HG03342 (cell line): ENCODE results near the gene PALLD.

Experiments used
- ATAC-seq: cut with Tn5 transposase; IDR thresholded peaks from one replicate; pipeline ENCODE4 v1.9.1; 2021; ENCODE audit warnings: mild to moderate bottlenecking, moderate library complexity; ENCODE audit not compliant: unreplicated experiment

The PALLD gene

DNA sequence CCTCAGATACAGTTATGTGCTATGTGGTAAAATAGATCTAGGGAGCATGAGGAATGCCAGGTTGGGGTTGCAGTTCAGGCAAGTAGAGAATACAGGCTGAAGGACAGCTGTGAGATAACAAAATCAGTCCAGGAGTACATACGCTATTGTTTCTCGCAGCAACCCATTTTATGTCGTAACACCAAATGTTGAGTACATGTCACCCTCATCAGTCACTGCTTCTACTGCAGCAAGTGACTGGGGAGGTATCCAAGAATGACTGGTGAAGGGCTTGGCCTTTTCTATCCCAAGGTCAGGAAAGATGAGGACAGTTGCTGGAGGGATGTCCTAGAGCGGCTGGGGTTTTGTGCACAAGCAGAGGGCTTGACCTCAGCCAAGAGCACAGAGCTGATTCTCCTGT lies 341.1 kb downstream of the PALLD start:
- no peak for ATAC-seq

DNA sequence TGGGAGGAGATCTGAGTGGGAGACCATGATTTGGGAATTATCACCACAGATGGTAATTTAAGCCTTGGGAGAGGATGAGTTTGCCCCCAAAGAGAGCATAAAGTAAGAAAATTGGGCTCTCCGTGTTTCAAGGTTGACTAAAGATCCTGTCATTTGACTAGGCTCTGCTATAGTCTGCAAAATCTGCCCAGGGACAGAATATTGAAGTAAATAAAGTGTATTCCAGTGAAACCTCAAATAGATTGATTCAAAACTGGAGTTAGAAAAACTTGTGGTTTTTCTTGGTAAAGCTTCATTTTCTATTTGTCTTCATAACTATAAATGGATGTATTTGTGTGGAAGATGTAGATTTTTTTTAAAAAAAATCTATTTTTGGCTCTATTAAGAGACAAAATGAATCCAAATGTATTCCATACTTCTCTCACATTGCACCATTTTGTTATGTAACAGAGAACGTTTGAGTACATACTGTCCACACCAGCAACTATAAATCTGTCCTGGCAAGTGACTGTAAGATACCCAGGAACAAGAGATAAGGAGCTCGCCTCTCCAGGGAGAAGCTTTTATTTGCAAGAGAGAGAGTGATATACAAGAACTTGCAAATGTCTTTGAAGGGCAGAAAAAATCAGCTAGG lies 343.0 kb downstream of the PALLD start:
- no peak for ATAC-seq

DNA sequence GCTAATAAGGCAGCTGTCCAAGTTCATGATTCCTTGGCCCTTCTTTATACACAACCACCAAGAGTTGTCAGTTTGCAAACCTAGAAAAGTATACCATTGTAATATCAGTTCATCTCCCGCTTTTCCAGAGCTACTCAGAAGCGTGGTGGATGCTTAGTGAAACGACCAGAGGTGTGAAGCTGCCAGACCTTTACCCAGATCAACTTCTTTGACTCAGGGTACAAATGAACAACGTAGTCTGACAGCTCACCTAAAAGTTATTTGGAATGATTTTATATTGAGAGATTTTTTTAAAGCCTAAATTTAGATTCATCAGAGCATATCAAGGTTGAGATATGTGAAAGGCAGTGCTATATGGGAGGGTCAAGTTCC lies 343.5 kb downstream of the PALLD start:
- no peak for ATAC-seq

DNA sequence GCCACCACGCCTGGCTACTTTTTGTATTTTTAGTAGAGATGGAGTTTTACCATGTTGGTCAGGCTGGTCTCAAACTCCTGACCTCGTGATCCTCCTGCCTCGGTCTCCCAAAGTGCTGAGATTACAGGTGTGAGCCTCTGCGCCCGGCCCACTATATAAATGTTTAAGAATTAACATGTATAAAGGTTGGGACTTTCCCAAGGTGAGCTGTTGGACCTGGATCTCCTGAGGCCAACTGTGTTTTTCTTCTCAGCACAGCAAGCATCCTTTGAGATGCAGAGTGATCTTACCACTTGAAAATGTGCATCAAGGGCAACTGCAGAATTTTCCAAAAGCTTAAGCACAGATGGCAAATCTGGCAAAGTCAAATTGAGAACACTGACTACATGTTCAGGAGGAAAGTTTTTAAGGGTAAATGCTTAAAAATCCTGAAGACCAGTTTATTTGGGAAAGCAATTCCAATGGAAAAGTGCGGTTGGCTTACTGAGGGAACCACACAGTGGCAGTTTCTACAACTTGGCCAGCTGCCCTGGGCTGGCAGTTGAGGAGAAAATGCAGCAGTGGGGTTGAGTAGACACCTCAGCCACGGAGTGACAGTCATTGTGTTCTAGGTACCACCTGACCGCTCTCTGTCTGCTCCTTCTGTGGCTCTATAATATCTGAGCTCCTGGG lies 344.3 kb downstream of the PALLD start:
- no peak for ATAC-seq

DNA sequence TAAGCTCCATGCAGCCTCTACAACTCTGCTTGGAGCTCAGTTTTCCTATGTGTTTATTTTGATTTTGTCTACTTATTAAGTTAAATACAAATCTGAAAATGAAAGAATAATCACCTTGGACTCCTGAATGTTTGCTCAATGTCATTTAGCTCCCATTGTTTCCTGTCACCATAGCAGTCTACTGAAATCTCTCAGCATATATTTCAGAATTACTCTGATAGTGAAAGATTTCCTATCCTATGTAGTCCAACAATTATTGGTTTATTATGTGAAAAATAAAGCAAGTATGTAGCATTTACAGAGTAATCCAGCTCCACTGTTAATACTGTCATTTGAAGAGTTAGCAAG lies 344.8 kb downstream of the PALLD start:
- ATAC-seq: no peak

DNA sequence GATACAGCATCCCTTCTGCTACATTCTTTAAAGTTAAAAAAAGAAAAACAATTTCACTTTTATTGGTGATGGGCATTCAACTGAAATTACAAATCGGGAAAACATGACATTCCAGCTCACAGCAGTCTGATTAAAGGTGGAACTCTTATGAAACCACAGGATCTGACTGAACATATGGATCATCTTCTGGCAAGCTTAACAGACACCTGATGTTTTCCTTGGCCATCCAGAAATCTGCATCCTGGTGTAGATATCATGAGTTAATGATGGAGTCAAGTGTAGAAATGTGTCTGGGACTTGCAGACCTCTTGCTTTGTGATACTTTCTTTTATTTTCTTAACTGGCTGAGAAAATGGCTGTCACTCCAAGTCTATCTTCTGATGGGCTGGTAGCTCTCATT lies 345.3 kb downstream of the PALLD start:
- no peak for ATAC-seq

DNA sequence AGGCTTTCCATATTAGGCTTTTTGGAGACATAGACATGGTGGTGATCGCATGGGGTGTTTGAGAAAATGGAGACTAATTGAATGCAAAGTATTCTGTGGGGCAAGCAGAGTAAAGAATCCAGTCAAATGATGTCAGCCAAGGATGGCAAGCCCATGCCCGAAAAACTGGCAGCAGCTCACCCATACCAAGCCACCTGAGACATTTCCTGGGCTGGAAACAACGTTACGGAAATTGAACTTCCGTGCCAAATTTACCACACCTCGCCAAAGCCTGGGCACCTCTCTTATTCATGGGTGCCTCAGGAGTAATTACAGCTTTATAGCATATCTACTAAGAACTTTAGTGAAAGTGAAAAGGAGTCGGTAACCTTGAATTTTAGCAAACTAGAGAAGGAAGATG lies 346.8 kb downstream of the PALLD start:
- no peak for ATAC-seq

DNA sequence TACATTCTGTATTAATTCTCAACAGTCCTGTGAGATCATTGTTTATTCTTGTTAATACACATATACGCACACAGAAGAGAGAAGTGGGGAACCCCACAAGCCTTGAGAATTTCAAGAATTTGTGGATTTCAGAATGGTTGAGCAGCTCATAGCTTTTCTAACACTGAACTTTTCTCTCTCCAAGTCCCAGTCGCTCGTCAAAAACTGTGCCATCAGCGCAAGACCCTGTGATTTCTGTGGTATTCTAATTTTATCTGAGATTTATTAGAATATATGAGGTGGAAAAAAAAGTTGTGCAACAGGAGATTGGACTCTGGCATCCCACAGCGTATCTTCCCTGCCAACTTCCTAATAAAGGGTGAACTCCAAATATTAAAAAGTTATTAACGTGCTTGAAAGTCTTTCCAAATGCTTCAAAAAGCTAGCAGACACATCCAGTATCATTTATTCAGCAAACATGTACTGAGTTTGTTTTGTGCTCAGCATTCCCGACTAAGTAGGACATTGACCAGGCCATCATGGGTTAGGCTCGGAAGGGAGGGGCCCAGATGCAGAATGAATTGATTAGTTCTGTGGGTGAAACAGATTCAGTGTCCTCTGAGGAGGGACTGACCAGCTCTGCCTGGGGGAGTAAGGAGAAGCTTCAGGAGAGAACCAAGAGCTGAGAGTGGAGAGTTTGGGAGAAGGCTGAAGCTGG lies 347.6 kb downstream of the PALLD start:
- ATAC-seq: no peak

DNA sequence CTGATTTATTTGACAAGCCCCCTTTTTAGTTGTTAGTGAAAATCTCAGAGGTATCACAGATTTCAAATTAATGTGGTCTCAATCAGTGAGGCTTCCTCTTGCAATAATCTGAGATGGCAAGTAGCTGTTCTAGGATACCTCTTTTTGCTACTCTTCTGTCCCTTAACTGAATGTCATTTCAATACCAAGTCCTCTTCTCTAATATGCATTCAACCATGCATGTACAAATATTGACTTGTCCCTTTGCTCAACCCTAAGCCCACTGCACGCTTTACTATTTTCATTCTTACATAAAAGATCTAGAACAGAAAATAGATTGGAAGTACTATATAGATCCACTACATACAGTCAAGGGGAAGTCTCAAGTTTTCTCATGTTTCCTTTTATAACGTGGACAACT lies 349.0 kb downstream of the PALLD start:
- no peak for ATAC-seq

DNA sequence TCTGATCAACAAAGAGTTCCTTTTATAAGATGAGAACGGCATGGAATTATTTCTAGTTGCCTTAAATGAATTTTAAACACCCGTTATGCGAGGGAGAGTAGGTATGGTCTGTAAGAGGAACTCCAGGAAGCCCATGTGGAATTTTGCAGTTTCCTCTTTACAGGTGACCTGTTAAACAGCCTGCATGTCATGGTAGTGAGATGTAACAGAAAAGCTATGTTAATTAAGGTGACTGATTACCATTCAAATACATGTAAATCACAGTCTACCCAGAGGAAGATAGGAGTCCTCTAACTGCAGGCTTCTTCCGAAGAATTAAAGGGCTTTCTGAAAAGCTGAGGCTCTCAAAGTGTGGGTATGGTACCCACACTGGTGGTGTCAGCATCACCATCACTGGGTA lies 349.6 kb downstream of the PALLD start:
- ATAC-seq: no peak

DNA sequence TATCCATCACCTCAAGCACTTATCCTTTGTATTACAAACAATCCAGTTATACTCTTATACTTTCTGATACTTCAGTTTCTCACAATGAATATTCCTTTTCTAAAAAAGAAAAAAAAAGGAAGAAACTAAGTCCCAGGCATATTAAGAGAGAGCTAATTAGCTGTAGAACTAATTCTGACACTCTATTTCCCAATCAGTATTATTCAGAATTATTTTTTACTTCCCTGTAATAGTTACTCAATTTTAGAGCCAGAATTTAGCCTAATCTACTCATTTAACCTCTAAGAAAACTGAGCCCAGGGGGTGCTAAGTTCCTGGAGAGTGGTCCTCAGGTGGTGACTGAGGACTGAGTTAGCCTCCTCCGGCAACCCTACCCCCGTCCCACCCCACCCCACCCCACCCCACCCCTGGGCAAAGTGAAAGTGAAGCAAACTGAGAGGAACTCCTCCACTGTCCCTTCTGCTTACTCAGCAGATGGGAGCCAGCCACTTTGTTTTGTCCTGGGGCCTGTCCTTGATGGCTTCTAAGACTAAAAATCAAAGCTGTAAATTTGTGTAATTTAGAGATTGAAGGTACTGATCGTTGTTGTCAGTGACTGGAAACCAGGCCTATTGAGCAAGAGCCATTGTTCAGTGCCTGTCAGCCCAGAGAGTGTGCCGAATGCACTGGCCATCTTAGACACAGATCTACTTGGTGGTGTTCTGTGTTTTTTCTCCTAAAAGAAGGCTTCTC lies 351.1 kb downstream of the PALLD start:
- ATAC-seq: no peak

DNA sequence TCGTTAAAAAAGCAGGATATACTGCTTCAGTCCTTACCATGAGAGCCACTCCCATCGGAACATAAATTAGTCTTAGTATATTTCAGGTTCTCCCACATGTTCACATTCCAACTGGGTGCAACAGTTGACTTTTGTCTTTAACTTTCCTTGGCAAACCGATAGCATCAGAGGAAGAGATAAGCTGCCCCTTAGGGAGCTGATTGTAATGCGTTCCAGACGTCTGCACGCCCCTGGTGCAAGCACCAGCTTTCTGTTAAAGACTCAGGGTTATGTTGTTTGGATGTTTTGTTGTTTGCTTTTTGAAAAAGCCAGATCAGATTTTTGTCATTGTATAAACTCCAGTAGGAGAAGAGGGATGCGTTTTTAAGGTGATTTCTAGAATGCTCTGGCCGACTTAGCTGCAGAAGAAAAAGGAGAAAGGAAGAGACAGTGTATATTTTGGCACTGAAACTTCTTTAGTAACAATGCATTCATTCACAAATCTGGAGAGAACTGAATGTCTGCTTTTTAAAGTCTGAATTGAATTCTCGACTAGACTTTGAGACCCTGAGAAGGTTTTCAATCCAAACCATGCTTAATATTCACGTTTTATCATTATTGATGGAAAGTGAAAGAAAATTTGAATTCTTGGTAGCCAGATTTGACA lies 352.3 kb downstream of the PALLD start:
- no peak for ATAC-seq

DNA sequence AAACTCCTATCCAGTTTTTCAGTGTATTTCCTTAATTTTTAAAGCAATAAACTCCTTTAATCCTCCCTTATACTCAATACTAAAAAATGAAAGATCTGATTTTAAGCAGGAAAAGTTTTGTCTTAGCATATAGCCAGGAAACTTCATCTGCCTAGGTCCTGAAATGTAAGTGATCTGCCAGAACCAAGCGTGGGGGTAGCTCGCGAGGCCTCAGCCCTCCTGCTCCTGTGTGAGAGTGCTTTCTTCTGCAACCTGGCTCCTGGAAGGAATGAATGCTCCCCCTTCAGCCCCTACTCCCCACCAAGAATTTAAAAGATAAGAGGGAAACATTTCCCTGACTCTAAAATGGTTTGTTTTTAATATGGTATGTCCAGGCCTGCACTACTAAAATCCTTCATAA lies 353.1 kb downstream of the PALLD start:
- ATAC-seq: no peak

DNA sequence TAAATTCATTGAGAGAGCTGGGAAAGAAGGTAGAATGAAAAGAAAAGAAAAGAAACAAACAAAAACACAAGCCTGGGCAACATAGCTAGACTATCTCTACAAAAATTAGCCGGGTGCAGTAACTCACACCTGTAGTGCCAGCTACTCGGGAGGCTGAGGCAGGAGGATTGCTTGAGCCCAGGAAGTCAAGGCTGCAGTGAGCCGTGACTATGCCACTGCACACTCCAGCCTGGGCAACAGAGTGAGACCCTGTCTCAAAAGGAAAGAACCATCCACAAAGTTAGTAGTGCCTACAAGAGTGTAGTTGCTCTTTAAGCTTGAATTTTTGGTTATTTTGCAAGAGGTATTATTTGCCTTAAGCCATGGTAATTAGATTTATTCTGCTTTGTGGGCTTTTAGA lies 355.5 kb downstream of the PALLD start:
- ATAC-seq: no peak

DNA sequence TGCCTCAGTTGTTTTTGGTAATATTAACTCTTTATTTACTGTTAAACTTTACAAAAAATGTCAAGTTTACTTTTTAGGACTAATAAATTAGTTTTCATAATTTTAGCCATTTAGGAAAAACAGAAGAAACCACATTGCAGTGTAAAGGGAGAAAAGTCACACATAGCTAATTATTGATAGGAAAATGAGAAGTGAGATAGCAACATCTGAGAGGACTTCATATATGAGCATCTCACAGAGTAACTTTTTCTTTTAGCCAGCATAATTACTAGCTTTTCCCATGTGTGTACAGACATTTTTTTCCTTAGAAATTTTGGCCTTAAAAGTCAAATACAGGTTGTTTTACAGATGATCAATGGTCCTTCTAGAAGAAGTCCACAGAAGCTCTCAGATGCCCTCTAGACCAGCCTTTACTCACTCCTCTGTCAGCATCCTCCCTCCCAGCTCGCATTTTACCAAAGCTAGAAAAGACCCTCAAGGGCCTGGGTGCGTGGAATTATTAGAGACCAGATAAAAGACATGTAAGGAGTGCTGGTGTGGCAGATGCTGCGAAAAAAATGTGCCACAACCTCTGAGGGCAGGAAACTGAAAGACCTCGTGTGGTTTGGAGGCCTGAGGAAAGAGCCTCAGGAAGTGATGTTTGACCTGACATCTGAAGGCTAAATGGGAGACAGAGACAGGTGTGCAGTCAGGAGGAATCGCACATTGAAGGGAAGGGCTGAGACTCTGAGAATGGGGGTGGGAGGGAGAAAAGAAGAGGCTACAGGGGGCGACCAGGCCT lies 356.3 kb downstream of the PALLD start:
- ATAC-seq: peak; percentile 63

DNA sequence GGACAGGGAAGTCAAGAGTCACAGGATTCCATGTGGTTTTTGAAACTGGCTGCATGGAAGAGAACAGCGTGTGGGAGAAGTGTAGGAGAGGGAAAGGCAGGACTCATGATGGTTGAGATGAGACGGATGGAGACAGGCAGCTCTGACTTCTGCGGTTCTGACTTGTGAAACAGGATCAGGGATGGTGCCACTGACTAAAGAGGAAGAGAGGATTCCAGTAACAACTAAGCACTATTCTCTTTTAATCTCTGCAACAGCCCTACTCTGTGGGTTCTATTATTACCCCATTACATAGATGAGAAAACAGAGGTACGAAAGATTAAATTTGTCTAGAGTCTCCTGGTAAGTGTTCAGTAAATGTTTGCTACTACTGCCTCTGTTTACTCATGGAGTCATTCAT lies 356.9 kb downstream of the PALLD start:
- ATAC-seq: peak; percentile 86

DNA sequence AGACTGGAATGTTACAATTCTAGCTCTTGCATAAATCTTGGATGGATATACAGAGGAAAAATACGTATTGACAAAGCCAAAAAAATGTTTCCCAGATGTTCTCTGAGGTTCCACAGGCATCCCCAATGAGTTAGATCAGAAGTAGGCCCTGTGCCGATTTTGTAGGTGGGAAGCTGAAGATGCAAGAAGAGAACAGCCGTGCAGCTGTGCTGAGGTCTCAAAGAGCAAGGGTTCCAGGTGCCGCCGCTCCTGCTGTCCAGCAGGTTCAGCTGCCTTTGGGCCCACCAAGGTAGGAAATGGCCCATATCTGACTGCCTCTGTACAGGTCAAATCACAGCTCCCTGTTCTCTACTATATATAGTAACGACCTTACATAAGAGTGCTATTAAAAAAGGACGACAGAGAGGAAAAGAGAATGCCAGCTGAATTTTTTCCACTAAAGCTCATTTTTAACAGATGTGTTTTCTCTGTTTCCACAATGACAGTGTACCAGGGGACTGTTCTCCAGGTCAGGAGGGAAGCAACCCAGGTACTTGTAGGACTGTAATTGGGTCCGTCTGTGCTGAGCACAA lies 357.6 kb downstream of the PALLD start:
- ATAC-seq: no peak

DNA sequence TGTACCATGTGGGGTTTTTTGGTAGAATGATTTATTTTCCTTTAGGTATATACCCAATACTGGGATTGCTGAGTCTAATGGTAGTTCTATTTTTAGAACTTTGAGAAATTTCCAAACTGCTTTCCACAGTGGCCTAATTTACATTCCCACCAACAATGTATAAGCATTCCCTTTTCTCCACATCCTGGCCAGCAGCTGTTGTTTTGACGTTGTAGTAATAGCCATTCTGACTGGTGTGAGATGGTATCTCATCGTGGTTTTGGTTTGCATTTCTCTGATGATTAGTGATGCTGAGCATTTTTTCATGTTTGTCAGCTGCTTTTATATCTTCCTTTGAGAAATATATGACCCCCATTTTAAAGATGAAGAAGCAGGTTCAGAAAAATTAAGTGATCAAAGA lies 359.5 kb downstream of the PALLD start:
- no peak for ATAC-seq

DNA sequence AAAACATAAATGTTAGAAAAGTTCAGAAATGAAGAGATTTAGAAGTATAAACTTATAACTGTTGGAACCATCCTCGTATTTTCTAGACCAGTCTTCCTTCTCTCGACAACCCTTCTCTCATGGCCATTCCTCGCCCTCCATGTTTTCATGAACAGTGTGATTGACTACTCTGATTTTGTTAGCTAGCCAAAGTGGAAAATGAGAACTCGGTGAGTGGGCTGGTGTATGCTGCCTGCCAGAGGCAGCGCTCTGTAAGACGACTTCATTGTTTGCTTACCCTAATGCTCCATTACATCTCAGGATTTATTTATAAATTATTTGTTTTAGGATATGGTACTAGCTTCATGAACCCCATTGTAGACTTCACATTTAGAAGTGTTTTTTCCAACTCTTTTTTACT lies 360.2 kb downstream of the PALLD start:
- ATAC-seq: no peak
